Heart left ventricle (tissue), 13 donors: ENCODE results near the gene TFIP11.

ENCODE experiments used
- POLR2A ChIP-seq, 2 donors: fragments of 450-650 bp; IDR thresholded peaks; one replicate each; pipeline ENCODE4 v1.6.1; 2017; ENCODE audit warnings: antibody characterized with exemption in 2 of 2, mild to moderate bottlenecking in 2 of 2, moderate library complexity in 2 of 2
- TF ChIP-seq, protein P1 (sequence below), 12 donors: fragments of 200-600 bp; sonication (generic) in 4 of 12; IDR thresholded peaks; one replicate each; pipeline versions ENCODE4 v1.5.0 to v1.8.0; 2018 to 2022; ENCODE audit warnings: antibody characterized with exemption in 12 of 12, mild to moderate bottlenecking in 5 of 12
- donor health status: ischemic (EF 13 %, LVEDD 7.1; RV severe dilation, severe dysfunction).
- donor health status: DM: no; HTN: yes; CAD: no.
- donor health status: DM: no; HTN: no; CAD: no.
- donor health status: ischemic (EF 25% LVEDD 6.9; RV normal size, moderate dysfunction).
- donor health status: ischemic (EF 25% LVEDD 5.7; RV mildly dilated, moderate dysfunction).
- donor health status: ischemic (EF 35%, LVEDD 5.7; RV mildly dilated, moderate dysfunction).
- donor health status: nonischemic (EF 11% LVEDD 7.7; RV severe dilation, severe dysfunction).
- donor health status: DM: yes; HTN: yes; CAD: no.
- donor health status: PGD.
- donor health status: ischemic (EF 29% LVEDD 5.4; RV normal size, mild dysfunction).
- donor health status: nonischemic (EF 23%, LVEDD 6.1; RV moderate dilation, normal function).

DNA sequence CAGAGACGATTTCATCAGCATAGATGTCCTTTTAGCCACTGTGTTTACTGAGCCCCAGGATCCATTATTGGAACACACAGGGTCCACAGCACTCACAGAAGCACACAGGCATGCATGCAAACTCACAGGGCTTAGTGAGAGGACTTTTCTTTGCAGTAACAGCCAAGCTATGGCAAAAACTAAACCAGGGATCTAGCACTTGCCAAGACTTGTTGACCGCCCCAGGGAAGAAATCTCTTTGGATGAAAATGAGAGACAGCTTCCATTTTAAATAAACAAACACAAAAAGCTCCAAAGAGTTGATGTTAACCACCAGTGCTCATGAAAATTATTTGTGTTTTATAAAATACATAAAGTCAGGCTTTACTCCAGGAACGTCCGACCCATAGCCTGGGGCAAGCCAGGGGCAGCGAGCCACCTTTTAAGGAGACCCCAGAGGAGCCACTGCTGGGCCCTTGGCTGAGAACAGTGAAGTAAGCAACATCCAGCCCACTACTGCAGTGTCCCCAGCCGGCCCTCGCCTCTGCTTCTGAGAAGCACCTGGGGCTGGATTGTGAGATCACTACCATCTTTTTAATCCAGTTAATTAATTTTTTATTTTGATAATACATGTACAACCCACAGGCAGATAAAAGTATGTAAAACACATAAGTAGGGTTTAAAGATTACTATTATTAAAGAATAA, 22.0 kb upstream of the TFIP11 start:
- TF ChIP-seq, protein P1, sequence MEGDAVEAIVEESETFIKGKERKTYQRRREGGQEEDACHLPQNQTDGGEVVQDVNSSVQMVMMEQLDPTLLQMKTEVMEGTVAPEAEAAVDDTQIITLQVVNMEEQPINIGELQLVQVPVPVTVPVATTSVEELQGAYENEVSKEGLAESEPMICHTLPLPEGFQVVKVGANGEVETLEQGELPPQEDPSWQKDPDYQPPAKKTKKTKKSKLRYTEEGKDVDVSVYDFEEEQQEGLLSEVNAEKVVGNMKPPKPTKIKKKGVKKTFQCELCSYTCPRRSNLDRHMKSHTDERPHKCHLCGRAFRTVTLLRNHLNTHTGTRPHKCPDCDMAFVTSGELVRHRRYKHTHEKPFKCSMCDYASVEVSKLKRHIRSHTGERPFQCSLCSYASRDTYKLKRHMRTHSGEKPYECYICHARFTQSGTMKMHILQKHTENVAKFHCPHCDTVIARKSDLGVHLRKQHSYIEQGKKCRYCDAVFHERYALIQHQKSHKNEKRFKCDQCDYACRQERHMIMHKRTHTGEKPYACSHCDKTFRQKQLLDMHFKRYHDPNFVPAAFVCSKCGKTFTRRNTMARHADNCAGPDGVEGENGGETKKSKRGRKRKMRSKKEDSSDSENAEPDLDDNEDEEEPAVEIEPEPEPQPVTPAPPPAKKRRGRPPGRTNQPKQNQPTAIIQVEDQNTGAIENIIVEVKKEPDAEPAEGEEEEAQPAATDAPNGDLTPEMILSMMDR (IDR thresholded peaks at IDR 0.05): no peak
- TF ChIP-seq POLR2A (IDR thresholded peaks at IDR 0.05): no peak
